ENCODE results near the gene MICU1. TPM values are rescaled to one million over a fixed set of nuclear protein-coding genes. Genes with fewer than 3 reads are reported as not detected.

Gene MICU1
- total and polyA plus RNA-seq, 2 of the 13 experiments (the other 11 are each of a cell fraction or from before 2014, with no cell fraction given): 32.5 to 56.1 TPM

- TF ChIP-seq ZNF512 (CRISPR knock-in tag; IDR thresholded peaks at IDR 0.05): no peak
- no peak for TF ChIP-seq ZNF543 (CRISPR knock-in tag; IDR thresholded peaks at IDR 0.05)
- no peak for TF ChIP-seq MBNL3 (CRISPR knock-in tag; conservative IDR thresholded peaks at IDR 0.05)
- peak; percentile 26; the same call in 1 of the 2 replicates for TF ChIP-seq GATAD2A (CRISPR knock-in tag; IDR thresholded peaks at IDR 0.05)
- TF ChIP-seq ZNF18 (CRISPR knock-in tag; IDR thresholded peaks at IDR 0.05; ENCODE audit: insufficient replicate concordance): no peak
- no peak for TF ChIP-seq DRAP1 (CRISPR knock-in tag; IDR thresholded peaks at IDR 0.05)
- no peak for TF ChIP-seq EHMT2 (IDR thresholded peaks at IDR 0.05; ENCODE audit: borderline replicate concordance, low read depth, low read length)
- TF ChIP-seq ETS1 (CRISPR knock-in tag; IDR thresholded peaks at IDR 0.05): no peak
- no peak for TF ChIP-seq ZNF513 (CRISPR knock-in tag; conservative IDR thresholded peaks at IDR 0.05)
- no peak for TF ChIP-seq FOXC1 (CRISPR knock-in tag; IDR thresholded peaks at IDR 0.05; ENCODE audit: borderline replicate concordance)
- no peak for TF ChIP-seq ZNF549 (CRISPR knock-in tag; IDR thresholded peaks at IDR 0.05)
- peak; percentile 56; the same call in 1 of the 2 replicates for TF ChIP-seq PITX1 (CRISPR knock-in tag; IDR thresholded peaks at IDR 0.05)
- no peak for TF ChIP-seq ZNF788 (CRISPR knock-in tag; IDR thresholded peaks at IDR 0.05; ENCODE audit: borderline replicate concordance)
- TF ChIP-seq TFE3 (CRISPR knock-in tag; IDR thresholded peaks at IDR 0.05): no peak
- TF ChIP-seq NFATC3 (CRISPR knock-in tag; IDR thresholded peaks at IDR 0.05): no peak
- no peak for TF ChIP-seq HMG20B (CRISPR knock-in tag; conservative IDR thresholded peaks at IDR 0.05)
- TF ChIP-seq ZKSCAN5 (CRISPR knock-in tag; IDR thresholded peaks at IDR 0.05): no peak
- no peak for TF ChIP-seq BORCS8-MEF2B (CRISPR knock-in tag; IDR thresholded peaks at IDR 0.05)
- TF ChIP-seq SMYD3 (CRISPR knock-in tag; IDR thresholded peaks at IDR 0.05): no peak
- no peak for TF ChIP-seq ARID3A (IDR thresholded peaks at IDR 0.05; ENCODE audit: low read depth, low read length)
- TF ChIP-seq ZNF598 (CRISPR knock-in tag; IDR thresholded peaks at IDR 0.05; ENCODE audit: borderline replicate concordance): 0 out of 2 replicates have a peak, but pooled peaks have one; percentile 52
Measured at GRCh38 chr10:72364239-72364777, 261.6 kb downstream of the MICU1 start (continued).

Measured in HepG2 (cell line).